Ovary (tissue), 3 donors: ENCODE results near the gene HSD17B8.

Experiments used
- EP300 ChIP-seq: sonication (generic); formaldehyde crosslinking; IDR thresholded peaks from one replicate; pipeline ENCODE4 v1.6.1; 2017; ENCODE audit warnings: antibody characterized with exemption
- TF ChIP-seq, protein P1 (sequence below), 3 donors: fragments of 450-650 bp in 2 of 3; fragments of 200-600 bp in 1 of 3; IDR thresholded peaks; one replicate each; pipeline versions ENCODE4 v1.5.1 to v1.8.0; 2016 to 2022; ENCODE audit warnings: antibody characterized with exemption in 3 of 3, mild to moderate bottlenecking in 1 of 3
- donor health status: DM: no; HTN: no; CAD: no.

DNA sequence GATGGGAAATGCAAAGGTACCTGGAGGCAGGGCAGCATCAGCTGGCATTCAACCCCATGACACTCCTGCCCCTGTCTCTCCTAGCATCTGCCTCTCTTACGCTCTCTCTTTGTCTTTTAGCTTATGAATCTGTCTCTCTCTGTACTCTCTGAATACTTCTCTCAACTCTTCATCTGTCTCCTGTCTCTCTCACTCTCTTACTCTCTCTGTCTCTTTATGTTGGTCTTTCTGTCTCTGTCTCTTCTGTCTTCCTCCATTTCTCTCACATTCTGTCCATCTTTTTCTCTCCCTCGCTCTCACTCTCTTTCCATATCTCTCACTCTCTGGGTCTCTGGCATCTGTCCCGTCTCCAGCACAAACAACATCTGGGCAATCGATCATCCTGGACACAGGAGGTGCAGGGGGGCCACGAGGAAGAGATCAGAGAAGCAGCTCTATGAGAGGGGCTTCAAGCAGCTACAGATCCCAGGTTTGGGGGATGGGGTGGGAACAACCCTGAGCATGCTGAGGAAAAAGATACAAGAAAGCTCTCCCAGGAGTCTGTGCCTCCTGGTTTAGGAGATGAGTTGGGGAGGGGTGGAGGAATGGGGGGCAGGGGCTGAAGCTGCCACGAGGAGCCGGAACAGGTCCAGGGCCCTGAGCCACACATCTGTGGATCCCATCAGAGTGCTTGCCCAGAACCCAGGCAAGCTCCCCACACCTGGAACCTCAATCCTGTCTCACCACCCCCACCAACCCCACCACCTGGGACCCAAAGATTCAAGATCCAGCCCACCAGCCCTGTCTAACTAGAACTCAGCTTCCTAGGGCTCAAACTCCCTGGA, 14.6 kb upstream of the HSD17B8 start:
- TF ChIP-seq, protein P1, sequence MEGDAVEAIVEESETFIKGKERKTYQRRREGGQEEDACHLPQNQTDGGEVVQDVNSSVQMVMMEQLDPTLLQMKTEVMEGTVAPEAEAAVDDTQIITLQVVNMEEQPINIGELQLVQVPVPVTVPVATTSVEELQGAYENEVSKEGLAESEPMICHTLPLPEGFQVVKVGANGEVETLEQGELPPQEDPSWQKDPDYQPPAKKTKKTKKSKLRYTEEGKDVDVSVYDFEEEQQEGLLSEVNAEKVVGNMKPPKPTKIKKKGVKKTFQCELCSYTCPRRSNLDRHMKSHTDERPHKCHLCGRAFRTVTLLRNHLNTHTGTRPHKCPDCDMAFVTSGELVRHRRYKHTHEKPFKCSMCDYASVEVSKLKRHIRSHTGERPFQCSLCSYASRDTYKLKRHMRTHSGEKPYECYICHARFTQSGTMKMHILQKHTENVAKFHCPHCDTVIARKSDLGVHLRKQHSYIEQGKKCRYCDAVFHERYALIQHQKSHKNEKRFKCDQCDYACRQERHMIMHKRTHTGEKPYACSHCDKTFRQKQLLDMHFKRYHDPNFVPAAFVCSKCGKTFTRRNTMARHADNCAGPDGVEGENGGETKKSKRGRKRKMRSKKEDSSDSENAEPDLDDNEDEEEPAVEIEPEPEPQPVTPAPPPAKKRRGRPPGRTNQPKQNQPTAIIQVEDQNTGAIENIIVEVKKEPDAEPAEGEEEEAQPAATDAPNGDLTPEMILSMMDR (IDR thresholded peaks at IDR 0.05), result no peak
- no peak for TF ChIP-seq EP300
